ENCODE data around the gene UBE3B.

Gene UBE3B

GRCh38 chr12:109540526-109541412, 63.3 kb downstream of the UBE3B start:
- H3K4me3 ChIP-seq (ENCODE audit: low read depth, low read length): no peak overlapping the region
- no peak for TF ChIP-seq CTCF (IDR thresholded peaks at IDR 0.05; ENCODE audit: borderline replicate concordance, insufficient read depth, low read depth, low read length)

- TF ChIP-seq CTCF (IDR thresholded peaks at IDR 0.05; ENCODE audit: borderline replicate concordance, insufficient read depth, low read depth, low read length): no peak
- no peak overlapping the region for H3K4me3 ChIP-seq (ENCODE audit: low read depth, low read length)
Measured at GRCh38 chr12:109541413-109541726, 63.9 kb downstream of the UBE3B start.

DNA sequence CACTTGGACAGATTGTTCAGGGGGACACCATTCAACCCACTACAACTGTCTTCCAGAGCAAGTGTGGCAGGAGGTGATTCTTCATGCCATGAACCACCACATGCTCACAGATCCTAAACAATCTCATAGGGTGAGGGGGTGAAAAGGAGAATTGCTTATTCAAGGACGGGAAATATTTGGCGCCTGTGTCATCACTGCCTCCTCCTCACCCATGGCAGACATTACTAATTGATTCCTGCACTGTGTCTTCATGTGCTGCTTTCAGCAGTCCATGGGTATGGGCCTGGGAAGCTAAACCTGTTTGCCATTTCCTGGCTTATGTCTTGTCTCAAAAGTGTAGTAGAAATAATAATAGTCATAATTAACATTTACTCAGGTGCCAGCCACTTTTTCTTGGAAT, 64.6 kb downstream of the UBE3B start:
- no peak overlapping the region for H3K4me3 ChIP-seq (ENCODE audit: low read depth, low read length)
- TF ChIP-seq CTCF (IDR thresholded peaks at IDR 0.05; ENCODE audit: borderline replicate concordance, insufficient read depth, low read depth, low read length): no peak

DNA sequence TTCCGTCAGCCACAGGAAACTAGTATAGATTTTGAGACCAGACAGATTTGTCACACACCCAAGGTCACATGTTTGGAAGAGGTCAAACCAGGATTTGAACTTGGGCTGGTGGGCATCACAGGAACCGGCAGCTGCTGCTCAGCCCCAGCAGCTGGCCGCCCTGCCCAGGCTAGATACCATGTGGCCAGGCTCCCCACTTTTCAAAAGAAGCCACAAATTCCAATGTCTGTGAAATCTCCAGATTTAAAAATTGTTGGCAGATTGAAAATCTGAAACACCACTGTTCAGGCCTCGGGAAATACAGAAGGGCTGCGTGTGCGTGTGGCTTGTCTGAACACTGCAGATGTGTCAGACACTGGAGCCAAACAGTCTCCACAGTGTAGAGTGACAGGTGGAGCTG, 65.4 kb downstream of the UBE3B start:
- H3K4me3 ChIP-seq (ENCODE audit: low read depth, low read length): no peak overlapping the region
- no peak for TF ChIP-seq CTCF (IDR thresholded peaks at IDR 0.05; ENCODE audit: borderline replicate concordance, insufficient read depth, low read depth, low read length)

GRCh38 chr12:109544955-109545531, 67.6 kb downstream of the UBE3B start:
- TF ChIP-seq CTCF (IDR thresholded peaks at IDR 0.05; ENCODE audit: borderline replicate concordance, insufficient read depth, low read depth, low read length): no peak
- no peak overlapping the region for H3K4me3 ChIP-seq (ENCODE audit: low read depth, low read length)

DNA sequence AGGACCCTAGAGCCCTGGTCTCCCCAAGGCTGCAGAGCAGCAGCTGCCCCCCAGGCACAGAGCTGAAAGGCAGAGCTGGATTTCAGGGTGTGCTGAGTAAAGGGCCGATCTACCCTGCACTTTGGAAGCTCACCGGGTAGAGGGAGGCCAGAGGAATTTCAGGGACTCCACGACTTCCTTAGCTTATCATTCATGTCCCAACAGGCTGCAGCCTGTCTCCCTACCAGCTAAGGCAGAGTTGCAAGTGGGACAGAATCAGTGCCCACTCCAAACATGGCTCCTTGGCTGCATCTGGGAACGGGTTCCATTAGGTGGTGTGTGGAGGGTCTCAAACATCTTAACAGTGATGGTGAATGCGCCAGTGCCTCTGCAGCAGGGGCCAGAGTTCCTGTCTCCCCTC, 68.4 kb downstream of the UBE3B start:
- TF ChIP-seq CTCF (IDR thresholded peaks at IDR 0.05; ENCODE audit: borderline replicate concordance, insufficient read depth, low read depth, low read length): no peak
- H3K4me3 ChIP-seq (ENCODE audit: low read depth, low read length): no peak overlapping the region

GRCh38 chr12:109547286-109547685, 69.9 kb downstream of the UBE3B start:
- no peak for TF ChIP-seq CTCF (IDR thresholded peaks at IDR 0.05; ENCODE audit: borderline replicate concordance, insufficient read depth, low read depth, low read length)
- no peak overlapping the region for H3K4me3 ChIP-seq (ENCODE audit: low read depth, low read length)

All from GM12875 (cell line).